GM10248 (cell line): ENCODE results near the gene TMEM106C.
"Not testable (repeated sequence)": the region's sequence is repeated elsewhere in the genome, so short reads cannot be mapped to it uniquely, and the experiment has no call there.

Source experiments
- CTCF ChIA-PET: fragments of 300-600 bp; sonication (Branson Sonifier 250); formaldehyde crosslinking; extraction: SDS; loops from one replicate; lab custom pipeline; 2021; ENCODE audit warnings: antibody characterized with exemption; lab: Yijun Ruan, JAX
- POLR2A ChIA-PET: fragments of 350-650 bp; sonication (Branson Sonifier 250); formaldehyde crosslinking; extraction: SDS; loops from one replicate; lab custom pipeline; 2020; ENCODE audit warnings: antibody characterized with exemption; lab: Yijun Ruan, JAX
- DNase-seq: peaks from one replicate; pipeline ENCODE4 v3.0.0; 2012; ENCODE audit errors: extremely low spot score
- CTCF ChIP-seq: IDR thresholded peaks from 2 replicates; pipeline ENCODE4 v1.5.1; 2012; ENCODE audit warnings: mild to moderate bottlenecking, low read depth; ENCODE audit errors: extremely low read depth, missing control alignments, control extremely low read depth

TMEM106C gene

GRCh38 chr12:47954467-47955045 is 8.8 kb upstream of the TMEM106C start:
- no peak for TF ChIP-seq CTCF
- POLR2A ChIA-PET, result no interaction called here
- no peak for DNase-seq
- CTCF ChIA-PET, result interaction anchor here (0.8 to 1.5 kb wide), 2 partner anchors 8 to 25 kb away, joined by 3 read pairs; no protein-coding TSS in a partner anchor

GRCh38 chr12:47955059-47955458 is 8.3 kb upstream of the TMEM106C start:
- ChIA-PET POLR2A (no interaction called here), CTCF (interaction anchor here (0.8 kb wide), 1 partner anchor 9 kb away, joined by 3 read pairs; no protein-coding TSS in a partner anchor)
- DNase-seq, result no peak
- TF ChIP-seq CTCF, result no peak

- POLR2A ChIA-PET, DNase-seq: not testable (repeated sequence)
- CTCF ChIA-PET, result interaction anchor here (1.4 to 2.5 kb wide), 3 partner anchors 8 to 12 kb away, joined by 4 to 15 read pairs (median 4); no protein-coding TSS in a partner anchor
Measured at GRCh38 chr12:47957671-47958070, 5.7 kb upstream of the TMEM106C start.

- TF ChIP-seq CTCF, result no peak
- DNase-seq, result no peak
- ChIA-PET POLR2A (no interaction called here), CTCF (interaction anchor here (1.0 to 5.9 kb wide), 11 partner anchors 9 to 661 kb away, joined by 3 to 33 read pairs (median 5); no protein-coding TSS in a partner anchor)
Measured at GRCh38 chr12:47962198-47962597, 1.2 kb upstream of the TMEM106C start.

GRCh38 chr12:47964106-47964728 is 821 bp downstream of the TMEM106C start:
- POLR2A ChIA-PET, result interaction anchor here (0.6 kb wide), 1 partner anchor 701 kb away, joined by 18 read pairs; no protein-coding TSS in a partner anchor
- no peak for TF ChIP-seq CTCF
- no peak for DNase-seq
- CTCF ChIA-PET, result interaction anchor here (0.7 to 5.9 kb wide), 36 partner anchors 11 to 309 kb away, joined by 3 to 33 read pairs (median 4); partner anchors contain the start of gene VDR

- TF ChIP-seq CTCF, result no peak
- no peak for DNase-seq
- CTCF ChIA-PET, result interaction anchor here (0.8 to 5.9 kb wide), 2 partner anchors 17 to 198 kb away, joined by 3 to 33 read pairs; no protein-coding TSS in a partner anchor
- POLR2A ChIA-PET, result no interaction called here
Measured at GRCh38 chr12:47965581-47965980, 2.2 kb downstream of the TMEM106C start.
